Sigmoid colon (tissue), 4 donors: Measurements from ENCODE around the gene ANXA2.

Source experiments
- CTCF ChIP-seq, 4 experiments: fragments of 450-650 bp in 3 of 4; fragments of 200-600 bp in 1 of 4; IDR thresholded peaks; one replicate each; pipeline ENCODE4 v1.5.1; 2016 to 2019; ENCODE audit warnings: antibody characterized with exemption in 4 of 4, mild to moderate bottlenecking in 3 of 4, moderate library complexity in 2 of 4
- EP300 ChIP-seq, 4 donors: sonication (generic); formaldehyde crosslinking; IDR thresholded peaks; one replicate each; pipeline ENCODE4 v1.6.1; 2017; ENCODE audit warnings: antibody characterized with exemption in 4 of 4
- POLR2A ChIP-seq, 2 donors: fragments of 450-650 bp; IDR thresholded peaks; one replicate each; pipeline ENCODE4 v1.6.1; 2016; ENCODE audit warnings: antibody characterized with exemption in 2 of 2, mild to moderate bottlenecking in 2 of 2, moderate library complexity in 2 of 2
- POLR2AphosphoS5 ChIP-seq, 4 donors: sonication (generic); formaldehyde crosslinking; IDR thresholded peaks; one replicate each; pipeline ENCODE4 v1.6.1; 2017; ENCODE audit warnings: antibody characterized with exemption in 4 of 4

- TF ChIP-seq EP300 (IDR thresholded peaks at IDR 0.05) (no peak), CTCF (IDR thresholded peaks at IDR 0.05) (no peak), POLR2A (IDR thresholded peaks at IDR 0.05) (no peak), POLR2AphosphoS5 (IDR thresholded peaks at IDR 0.05) (no peak)
Measured at GRCh38 chr15:60396560-60396957, 1.2 kb downstream of the ANXA2 start.
